SK-N-SH treated with all-trans-retinoic acid at 6 μM for 48 hours (cell line): Measurements from ENCODE around the gene CCDC159.

Source experiments
- ARNTL ChIP-seq: fragments of 450-650 bp; formaldehyde crosslinking; IDR thresholded peaks from 2 replicates; pipeline ENCODE4 v1.5.0; 2020; ENCODE audit warnings: low read depth, mild to moderate bottlenecking, moderate library complexity, borderline replicate concordance
- BACH2 ChIP-seq: fragments of 250-450 bp; sonication (Bioruptor Pico); IDR thresholded peaks from 2 replicates; pipeline ENCODE4 v1.9.0; 2021; ENCODE audit warnings: mild to moderate bottlenecking, borderline replicate concordance
- CREB5 ChIP-seq: fragments of 250-450 bp; sonication (Bioruptor Pico); IDR thresholded peaks from 2 replicates; pipeline ENCODE4 v1.5.1; 2020; ENCODE audit warnings: low read depth, mild to moderate bottlenecking, moderate library complexity
- CSDC2 ChIP-seq: fragments of 250-450 bp; sonication (Bioruptor Pico); IDR thresholded peaks from 2 replicates; pipeline ENCODE4 v1.5.0; 2020; ENCODE audit warnings: mild to moderate bottlenecking, moderate library complexity
- GLIS3 ChIP-seq: fragments of 250-450 bp; sonication (Bioruptor Pico); IDR thresholded peaks from 2 replicates; pipeline ENCODE4 v1.5.0; 2020; ENCODE audit warnings: mild to moderate bottlenecking, moderate library complexity
- ISL1 ChIP-seq: fragments of 250-450 bp; sonication (Bioruptor Pico); IDR thresholded peaks from 2 replicates; pipeline ENCODE4 v2.1.2; 2022; ENCODE audit warnings: mild to moderate bottlenecking, moderate library complexity
- PATZ1 ChIP-seq: fragments of 250-450 bp; sonication (Bioruptor Pico); IDR thresholded peaks from 2 replicates; pipeline ENCODE4 v1.8.0; 2020; ENCODE audit warnings: mild to moderate bottlenecking, moderate library complexity, borderline replicate concordance
- POU6F1 ChIP-seq: fragments of 250-450 bp; sonication (Bioruptor Pico); IDR thresholded peaks from 2 replicates; pipeline ENCODE4 v1.8.0; 2021; ENCODE audit warnings: low read depth, mild to moderate bottlenecking, moderate library complexity, borderline replicate concordance
- PPARA ChIP-seq: fragments of 250-450 bp; sonication (Bioruptor Pico); IDR thresholded peaks from 2 replicates; pipeline ENCODE4 v1.5.0; 2020; ENCODE audit warnings: mild to moderate bottlenecking, borderline replicate concordance
- TCF4 ChIP-seq: fragments of 250-450 bp; sonication (Bioruptor Pico); IDR thresholded peaks from 2 replicates; pipeline ENCODE4 v1.8.0; 2021; ENCODE audit warnings: mild to moderate bottlenecking, moderate library complexity, borderline replicate concordance
- ZFP3 ChIP-seq: fragments of 250-450 bp; sonication (Bioruptor Pico); IDR thresholded peaks from 2 replicates; pipeline ENCODE4 v1.5.0; 2020; ENCODE audit warnings: mild to moderate bottlenecking, moderate library complexity
- ZFP30 ChIP-seq: fragments of 450-650 bp; formaldehyde crosslinking; IDR thresholded peaks from 2 replicates; pipeline ENCODE4 v1.5.0; 2022; ENCODE audit warnings: mild to moderate bottlenecking, moderate library complexity
- ZNF565 ChIP-seq: fragments of 450-650 bp; formaldehyde crosslinking; conservative IDR thresholded peaks from 2 replicates; pipeline ENCODE4 v1.5.0; 2020; ENCODE audit warnings: low read depth, mild to moderate bottlenecking, moderate library complexity

GRCh38 chr19:11399667-11400066, 53.3 kb downstream of the CCDC159 start:
- TF ChIP-seq TCF4 (CRISPR knock-in tag) (no peak), PPARA (no peak), CSDC2 (no peak), ARNTL (CRISPR knock-in tag) (no peak), PATZ1 (CRISPR knock-in tag) (no peak), ISL1 (CRISPR knock-in tag) (no peak), ZFP30 (CRISPR knock-in tag) (no peak), GLIS3 (no peak), CREB5 (CRISPR knock-in tag) (no peak), ZNF565 (CRISPR knock-in tag) (no peak), BACH2 (CRISPR knock-in tag) (no peak), POU6F1 (CRISPR knock-in tag) (no peak), ZFP3 (CRISPR knock-in tag) (no peak)
